Esophagus muscularis mucosa (tissue), 4 donors: ENCODE results near the gene COL25A1. TPM values are rescaled to one million over a fixed set of nuclear protein-coding genes. Genes with fewer than 3 reads are reported as not detected.

Experiments
- DNase-seq: peaks from one replicate; pipeline ENCODE4 v3.0.0-alpha.2; 2017; ENCODE audit errors: extremely low spot score
- H3K27ac ChIP-seq, 4 donors: fragments of 200-600 bp; sonication (generic); replicated peaks in 1 of 4; 1 replicate in 3 of 4; 2 replicates in 1 of 4; pipeline ENCODE4 v1.5.1; 2016 to 2019; ENCODE audit warnings: mild to moderate bottlenecking in 1 of 4
- H3K27me3 ChIP-seq, 4 donors: fragments of 200-600 bp; sonication (generic); one replicate each; pipeline versions ENCODE4 v1.5.1 to v1.6.0; 2016 to 2019
- H3K36me3 ChIP-seq, 4 donors: fragments of 200-600 bp; sonication (generic); one replicate each; pipeline ENCODE4 v1.5.1; 2016 to 2019
- H3K4me1 ChIP-seq, 4 donors: fragments of 200-600 bp; sonication (generic); one replicate each; pipeline ENCODE4 v1.5.1; 2016 to 2019
- H3K4me3 ChIP-seq, 4 donors: fragments of 200-600 bp; sonication (generic); 1 replicate in 2 of 4; 2 replicates in 2 of 4; pipeline ENCODE4 v1.5.1; 2016 to 2019; ENCODE audit warnings: mild to moderate bottlenecking in 4 of 4, moderate library complexity in 1 of 4
- H3K9me3 ChIP-seq, 4 donors: fragments of 200-600 bp; sonication (generic); 1 replicate in 3 of 4; 2 replicates in 1 of 4; pipeline ENCODE4 v1.5.1; 2016 to 2019
- EP300 ChIP-seq: sonication (generic); formaldehyde crosslinking; IDR thresholded peaks from one replicate; pipeline ENCODE4 v1.6.1; 2017; ENCODE audit warnings: antibody characterized with exemption
- POLR2A ChIP-seq: fragments of 450-650 bp; IDR thresholded peaks from one replicate; pipeline ENCODE4 v1.6.1; 2017; ENCODE audit warnings: antibody characterized with exemption, moderate library complexity, mild to moderate bottlenecking, low read depth
- POLR2AphosphoS5 ChIP-seq, 2 donors: sonication (generic); formaldehyde crosslinking; IDR thresholded peaks; one replicate each; pipeline ENCODE4 v1.6.1; 2017; ENCODE audit warnings: antibody characterized with exemption in 2 of 2
- WGBS: methylation state at CpG from one replicate; pipeline ENCODE4 v1.1.5; 2018; 5-methylcytosine and 5-hydroxymethylcytosine counted together
- intact Hi-C: fragments of 100-400 bp; cut with DNase I; formaldehyde crosslinking; loops from one replicate; pipeline ENCODE4 v1.15.1; 2023
- total RNA-seq, 4 donors: library from RNA; depleted of rRNA; stranded (reverse); fragments of >200 nt; gene quantifications; one replicate each; pipeline versions ENCODE4 v1.1.0 to v1.2.1, GENCODE V29; 2016
- TF ChIP-seq, protein P1 (sequence below), 3 experiments: fragments of 200-600 bp in 2 of 3; fragments of 450-650 bp in 1 of 3; sonication (generic) in 2 of 3; IDR thresholded peaks; one replicate each; pipeline ENCODE4 v1.5.1; 2017 to 2019; ENCODE audit warnings: antibody characterized with exemption in 3 of 3, mild to moderate bottlenecking in 2 of 3, moderate library complexity in 1 of 3

COL25A1 gene
- total RNA-seq, 4 donors from 2014 or later, result 1.0 to 3.7 (median 2.0) TPM

DNA sequence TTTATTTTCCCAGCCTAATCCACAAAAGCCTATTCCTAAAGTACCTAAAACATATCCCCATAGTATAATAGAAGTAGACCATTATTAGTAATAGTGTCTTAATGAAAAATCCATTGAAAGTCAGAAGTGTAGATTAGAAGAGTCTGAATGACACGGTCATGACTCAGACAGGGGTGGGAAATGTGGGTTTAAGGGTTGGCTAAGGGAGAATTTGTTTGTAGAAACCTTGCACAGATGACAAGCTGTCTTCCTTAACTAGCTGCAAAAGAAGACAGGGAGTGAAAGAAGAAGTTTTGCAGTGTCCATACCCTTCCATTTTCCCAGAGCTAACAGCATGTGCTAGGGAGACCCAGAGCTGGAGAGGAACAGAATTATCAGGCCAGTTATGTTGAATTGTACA is 296.9 kb downstream of the COL25A1 start:
- WGBS, result 67% methylated on average over 1 of the region's 1 CpG
- TF ChIP-seq, protein P1, sequence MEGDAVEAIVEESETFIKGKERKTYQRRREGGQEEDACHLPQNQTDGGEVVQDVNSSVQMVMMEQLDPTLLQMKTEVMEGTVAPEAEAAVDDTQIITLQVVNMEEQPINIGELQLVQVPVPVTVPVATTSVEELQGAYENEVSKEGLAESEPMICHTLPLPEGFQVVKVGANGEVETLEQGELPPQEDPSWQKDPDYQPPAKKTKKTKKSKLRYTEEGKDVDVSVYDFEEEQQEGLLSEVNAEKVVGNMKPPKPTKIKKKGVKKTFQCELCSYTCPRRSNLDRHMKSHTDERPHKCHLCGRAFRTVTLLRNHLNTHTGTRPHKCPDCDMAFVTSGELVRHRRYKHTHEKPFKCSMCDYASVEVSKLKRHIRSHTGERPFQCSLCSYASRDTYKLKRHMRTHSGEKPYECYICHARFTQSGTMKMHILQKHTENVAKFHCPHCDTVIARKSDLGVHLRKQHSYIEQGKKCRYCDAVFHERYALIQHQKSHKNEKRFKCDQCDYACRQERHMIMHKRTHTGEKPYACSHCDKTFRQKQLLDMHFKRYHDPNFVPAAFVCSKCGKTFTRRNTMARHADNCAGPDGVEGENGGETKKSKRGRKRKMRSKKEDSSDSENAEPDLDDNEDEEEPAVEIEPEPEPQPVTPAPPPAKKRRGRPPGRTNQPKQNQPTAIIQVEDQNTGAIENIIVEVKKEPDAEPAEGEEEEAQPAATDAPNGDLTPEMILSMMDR (IDR thresholded peaks at IDR 0.05), result no peak
- TF ChIP-seq POLR2AphosphoS5 (IDR thresholded peaks at IDR 0.05) (no peak), POLR2A (no peak)
- no peak for DNase-seq

DNA sequence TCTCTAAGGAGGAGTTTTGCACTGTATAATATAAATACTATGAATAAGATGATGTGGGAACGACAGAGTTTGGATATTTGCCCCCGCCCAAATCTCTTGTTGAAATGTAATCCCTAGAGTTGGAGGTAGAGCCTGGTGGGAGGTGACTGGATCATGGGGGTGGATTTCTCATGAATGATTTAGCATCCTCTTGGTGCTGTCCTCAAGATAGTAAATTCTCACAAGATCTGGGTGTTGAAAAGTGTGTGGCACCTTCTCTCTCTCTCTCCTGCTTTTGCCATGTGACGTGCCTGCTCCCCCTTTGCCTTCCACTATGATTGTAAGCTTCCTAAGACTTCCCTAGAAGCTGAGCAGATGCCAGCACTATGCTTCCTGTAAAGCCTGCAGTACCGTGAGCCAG is 298.0 kb downstream of the COL25A1 start:
- DNase-seq, result no peak
- intact Hi-C loops, result no loop called here
- Histone ChIP-seq H3K4me1 (no peaks in the 10 kb centered on the region), H3K27me3 (no peaks in the 10 kb centered on the region), H3K4me3 (no peak overlapping the region), H3K9me3 (no peaks in the 10 kb centered on the region), H3K36me3 (no peaks in the 10 kb centered on the region), H3K27ac (no peak overlapping the region)
- TF ChIP-seq, protein P1 (IDR thresholded peaks at IDR 0.05), result no peak
- no peak for TF ChIP-seq POLR2A
- no peak for TF ChIP-seq POLR2AphosphoS5 (IDR thresholded peaks at IDR 0.05)
- no peak for TF ChIP-seq EP300
- WGBS, result 72% methylated on average over 4 of the region's 4 CpGs

More for the DNA sequence above, 296.9 kb downstream of the COL25A1 start:
- intact Hi-C loops, result no loop called here
- Histone ChIP-seq H3K27ac (no peak overlapping the region), H3K36me3 (no peaks in the 10 kb centered on the region), H3K9me3 (no peaks in the 10 kb centered on the region), H3K4me3 (no peak overlapping the region), H3K4me1 (no peaks in the 10 kb centered on the region), H3K27me3 (no peaks in the 10 kb centered on the region)

DNA sequence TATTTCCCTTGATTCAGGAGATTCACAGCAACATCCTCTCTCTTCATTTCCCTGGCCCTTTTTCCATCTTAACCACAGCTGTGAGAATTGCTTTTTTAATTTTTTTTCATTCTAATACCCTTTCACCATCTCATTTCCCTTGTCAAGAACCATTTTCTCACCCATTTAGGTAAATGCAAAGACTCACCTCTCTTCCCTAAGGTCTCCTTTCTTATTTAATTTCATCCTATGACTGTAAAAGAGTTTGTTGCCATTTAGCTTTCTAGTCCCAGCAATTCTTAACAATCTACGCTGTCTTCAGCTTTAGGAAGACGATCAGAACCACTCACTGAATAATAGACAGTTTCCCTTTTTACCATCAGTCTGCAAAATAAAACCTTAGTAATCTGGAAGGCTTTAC is 298.5 kb downstream of the COL25A1 start:
- no peaks in the 10 kb centered on the region for H3K27me3 ChIP-seq
- intact Hi-C loops, result no loop called here
- 91% methylated on average over 2 of the region's 2 CpGs for WGBS
- H3K9me3 ChIP-seq, result no peaks in the 10 kb centered on the region
- no peak overlapping the region for H3K27ac ChIP-seq
- DNase-seq, result no peak
- H3K4me1 ChIP-seq, result no peaks in the 10 kb centered on the region
- no peak for TF ChIP-seq POLR2A
- TF ChIP-seq, protein P1 (IDR thresholded peaks at IDR 0.05), result no peak
- no peak for TF ChIP-seq EP300
- no peak for TF ChIP-seq POLR2AphosphoS5 (IDR thresholded peaks at IDR 0.05)
- no peak overlapping the region for H3K4me3 ChIP-seq
- H3K36me3 ChIP-seq, result no peaks in the 10 kb centered on the region

DNA sequence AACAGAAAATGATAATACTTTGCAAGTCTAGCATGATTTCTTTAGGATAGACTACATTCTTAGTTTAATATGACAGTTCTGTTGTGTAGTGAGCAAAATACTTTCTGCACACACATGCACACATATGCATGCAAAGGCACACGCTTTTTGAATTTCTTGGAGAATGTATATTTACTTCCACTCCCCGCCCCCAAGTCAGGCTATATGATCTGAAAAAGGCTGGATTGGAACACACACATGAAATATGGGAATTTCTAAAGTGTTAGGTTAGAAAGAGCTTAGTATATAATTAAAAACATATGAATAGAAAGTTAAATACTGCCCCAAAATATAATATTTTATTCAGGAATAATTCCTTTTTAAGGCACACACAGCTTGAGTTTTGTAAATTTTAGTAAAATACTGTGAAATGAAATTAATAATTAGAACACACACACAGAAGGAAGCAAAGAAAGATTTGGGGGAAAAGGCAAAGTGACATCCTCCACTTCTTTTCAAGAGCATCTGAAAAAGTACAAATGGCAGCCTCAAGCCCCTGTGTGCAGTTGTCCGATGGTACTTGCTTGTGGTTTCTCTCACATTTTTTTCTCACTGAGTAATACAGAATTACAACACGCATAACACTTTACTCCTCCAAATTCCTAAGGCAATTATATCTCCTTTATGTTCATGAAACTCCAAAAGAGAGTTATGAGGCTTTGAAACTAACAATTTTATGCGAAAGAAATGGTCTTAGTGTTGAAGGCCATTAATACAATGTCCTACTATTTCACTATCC is 310.7 kb downstream of the COL25A1 start:
- H3K27me3 ChIP-seq, result no peaks in the 10 kb centered on the region
- no peak overlapping the region for H3K4me3 ChIP-seq
- WGBS, result 88% methylated on average over 5 of the region's 5 CpGs
- intact Hi-C loops, result no loop called here
- no peak for DNase-seq
- no peak for TF ChIP-seq POLR2AphosphoS5 (IDR thresholded peaks at IDR 0.05)
- TF ChIP-seq POLR2A, result no peak
- TF ChIP-seq, protein P1 (IDR thresholded peaks at IDR 0.05), result no peak
- no peak for TF ChIP-seq EP300
- H3K27ac ChIP-seq, result no peak overlapping the region
- no peaks in the 10 kb centered on the region for H3K9me3 ChIP-seq
- H3K36me3 ChIP-seq, result no peaks in the 10 kb centered on the region
- H3K4me1 ChIP-seq, result no peaks in the 10 kb centered on the region
